ENCODE data around the gene ALCAM.

Gene ALCAM

GRCh38 chr3:105424412-105425152 lies 57.9 kb downstream of the ALCAM start:
- no peak overlapping the region for H3K27ac ChIP-seq
- no peak overlapping the region for H3K4me3 ChIP-seq
- DNase-seq (ENCODE audit: low spot score): no peak
- no peak for TF ChIP-seq CTCF (IDR thresholded peaks at IDR 0.05)

GRCh38 chr3:105425153-105425502 lies 58.4 kb downstream of the ALCAM start:
- DNase-seq (ENCODE audit: low spot score): no peak
- no peak for TF ChIP-seq CTCF (IDR thresholded peaks at IDR 0.05)

GRCh38 chr3:105427332-105427731 lies 60.6 kb downstream of the ALCAM start:
- H3K4me3 ChIP-seq: no peak overlapping the region
- TF ChIP-seq CTCF (IDR thresholded peaks at IDR 0.05): no peak
- no peak overlapping the region for H3K27ac ChIP-seq
- no peak for DNase-seq (ENCODE audit: low spot score)

More at GRCh38 chr3:105425153-105425502, 58.4 kb downstream of the ALCAM start:
- Histone ChIP-seq H3K27ac (no peak overlapping the region), H3K4me3 (no peak overlapping the region)

GRCh38 chr3:105429034-105429762 lies 62.5 kb downstream of the ALCAM start:
- TF ChIP-seq CTCF (IDR thresholded peaks at IDR 0.05): no peak
- no peak overlapping the region for H3K27ac ChIP-seq

GRCh38 chr3:105430455-105430854 lies 63.7 kb downstream of the ALCAM start:
- H3K27ac ChIP-seq: no peak overlapping the region
- DNase-seq (ENCODE audit: low spot score): no peak

More at GRCh38 chr3:105429034-105429762, 62.5 kb downstream of the ALCAM start:
- no peak overlapping the region for H3K4me3 ChIP-seq
- DNase-seq (ENCODE audit: low spot score): no peak

GRCh38 chr3:105431200-105431599 lies 64.5 kb downstream of the ALCAM start:
- H3K27ac ChIP-seq: no peak overlapping the region
- H3K4me3 ChIP-seq: no peak overlapping the region
- DNase-seq (ENCODE audit: low spot score): no peak
- TF ChIP-seq CTCF (IDR thresholded peaks at IDR 0.05): no peak

More at GRCh38 chr3:105430455-105430854, 63.7 kb downstream of the ALCAM start:
- H3K4me3 ChIP-seq: no peak overlapping the region
- TF ChIP-seq CTCF (IDR thresholded peaks at IDR 0.05): no peak

- Histone ChIP-seq H3K27ac (no peak overlapping the region), H3K4me3 (no peak overlapping the region)
- DNase-seq (ENCODE audit: low spot score): no peak
- no peak for TF ChIP-seq CTCF (IDR thresholded peaks at IDR 0.05)
These were observed 68.6 kb downstream of the ALCAM start for GRCh38 chr3:105435277-105435676.

All from coronary artery (tissue), 2 donors.